Thyroid gland (tissue), 4 donors: ENCODE measurements around the gene FBXO47. TPM values are rescaled to one million over a fixed set of nuclear protein-coding genes. Genes with fewer than 3 reads are reported as not detected.

Source experiments
- DNase-seq, 2 donors: peaks; one replicate each; pipeline ENCODE4 v3.0.0-alpha.2; 2019
- H3K27ac ChIP-seq, 3 donors: fragments of 200-600 bp; sonication (generic); 1 replicate in 2 of 3; 2 replicates in 1 of 3; pipeline ENCODE4 v1.5.1; 2016 to 2019; ENCODE audit warnings: mild to moderate bottlenecking in 1 of 3, moderate library complexity in 1 of 3
- H3K27me3 ChIP-seq: fragments of 200-600 bp; sonication (generic); one replicate; pipeline ENCODE4 v1.5.1; 2019
- H3K36me3 ChIP-seq, 2 donors: fragments of 200-600 bp; sonication (generic); one replicate each; pipeline ENCODE4 v1.5.1; 2016 to 2019
- H3K4me1 ChIP-seq, 2 donors: fragments of 200-600 bp; sonication (generic); one replicate each; pipeline ENCODE4 v1.5.1; 2017 to 2019
- H3K4me3 ChIP-seq, 3 donors: fragments of 200-600 bp; sonication (generic); replicated peaks in 1 of 3; 1 replicate in 2 of 3; 2 replicates in 1 of 3; pipeline ENCODE4 v1.5.1; 2016; ENCODE audit warnings: mild to moderate bottlenecking in 1 of 3
- H3K9me3 ChIP-seq: fragments of 200-600 bp; sonication (generic); one replicate; pipeline ENCODE4 v1.5.1; 2017
- CTCF ChIP-seq, 6 experiments: fragments of 200-600 bp in 3 of 6; fragments of 450-650 bp in 3 of 6; sonication (generic) in 3 of 6; IDR thresholded peaks; one replicate each; pipeline ENCODE4 v1.5.1; 2016 to 2019; ENCODE audit warnings: antibody characterized with exemption in 6 of 6, mild to moderate bottlenecking in 2 of 6, inconsistent platforms in 1 of 6, moderate library complexity in 1 of 6
- POLR2A ChIP-seq, 2 donors: fragments of 450-650 bp; IDR thresholded peaks; one replicate each; pipeline ENCODE4 v1.6.1; 2017; ENCODE audit warnings: antibody characterized with exemption in 2 of 2, mild to moderate bottlenecking in 2 of 2, moderate library complexity in 1 of 2
- WGBS, 2 donors: methylation state at CpG; one replicate each; pipeline ENCODE4 v1.1.5; 2017; 5-methylcytosine and 5-hydroxymethylcytosine counted together
- intact Hi-C: fragments of 100-400 bp; cut with DNase I; formaldehyde crosslinking; loops from one replicate; pipeline ENCODE4 v1.15.1; 2023
- total RNA-seq, 4 donors: library from RNA; depleted of rRNA; stranded (reverse); fragments of >200 nt; gene quantifications; one replicate each; pipeline ENCODE4 v1.2.3, GENCODE V29; 2016

FBXO47 gene
- total RNA-seq, 4 donors from 2014 or later = not detected

- intact Hi-C loops = no loop called here
- H3K4me1 ChIP-seq = peaks cover 8 to 53% of the 10 kb centered on the region in 2 donors
- no peak overlapping the region for H3K27ac ChIP-seq
- whole genome bisulfite sequencing, 2 donors = 92 to 97% methylated on average over 6 of the region's 6 CpGs
- DNase-seq = no peak
- no peaks in the 10 kb centered on the region for H3K9me3 ChIP-seq
- no peaks in the 10 kb centered on the region for H3K36me3 ChIP-seq
- TF ChIP-seq POLR2A (IDR thresholded peaks at IDR 0.05) = no peak
- no peak for TF ChIP-seq CTCF (IDR thresholded peaks at IDR 0.05)
- H3K27me3 ChIP-seq = no peaks in the 10 kb centered on the region
- H3K4me3 ChIP-seq = no peak overlapping the region
Measured at GRCh38 chr17:38903404-38903803, 63.8 kb downstream of the FBXO47 start.

GRCh38 chr17:38900978-38901656 is 66.1 kb downstream of the FBXO47 start:
- Histone ChIP-seq H3K36me3 (no peaks in the 10 kb centered on the region), H3K4me3 (no peak overlapping the region), H3K27ac (peak overlapping the region in 2 of 3 donors; percentile 26 to 44), H3K4me1 (peaks cover 17 to 63% of the 10 kb centered on the region in 2 donors), H3K27me3 (no peaks in the 10 kb centered on the region), H3K9me3 (no peaks in the 10 kb centered on the region)
- TF ChIP-seq CTCF (IDR thresholded peaks at IDR 0.05) (no peak), POLR2A (IDR thresholded peaks at IDR 0.05) (no peak)
- WGBS, 2 donors = 40 to 46% methylated on average over 10 of the region's 10 CpGs
- intact Hi-C loops = no loop called here
- DNase-seq = peak; percentile 35 to 37

- intact Hi-C loops = no loop called here
- Histone ChIP-seq H3K4me3 (no peak overlapping the region), H3K9me3 (no peaks in the 10 kb centered on the region), H3K36me3 (no peaks in the 10 kb centered on the region), H3K27me3 (no peaks in the 10 kb centered on the region), H3K4me1 (peaks cover 20 to 68% of the 10 kb centered on the region in 2 donors), H3K27ac (peak overlapping the region in 1 of 3 donors; percentile 64)
- TF ChIP-seq POLR2A (IDR thresholded peaks at IDR 0.05) (no peak), CTCF (IDR thresholded peaks at IDR 0.05) (no peak)
- no peak for DNase-seq
- WGBS, 2 donors = 90% methylated on average over 5 of the region's 5 CpGs
Measured at GRCh38 chr17:38899421-38899820, 67.8 kb downstream of the FBXO47 start.

GRCh38 chr17:38898812-38899348 is 68.3 kb downstream of the FBXO47 start:
- H3K4me1 ChIP-seq = peaks cover 20 to 70% of the 10 kb centered on the region in 2 donors
- 59 to 75% methylated on average over 6 to 9 of the region's 11 CpGs for WGBS, 2 donors
- intact Hi-C loops = no loop called here
- no peaks in the 10 kb centered on the region for H3K9me3 ChIP-seq
- H3K36me3 ChIP-seq = no peaks in the 10 kb centered on the region
- TF ChIP-seq CTCF (IDR thresholded peaks at IDR 0.05) (no peak), POLR2A (IDR thresholded peaks at IDR 0.05) (no peak)
- H3K27me3 ChIP-seq = no peaks in the 10 kb centered on the region
- H3K27ac ChIP-seq = peak overlapping the region in 2 of 3 donors; percentile 58 to 64
- H3K4me3 ChIP-seq = no peak overlapping the region
- peak in 1 of 2 donors; percentile 34 for DNase-seq

GRCh38 chr17:38898291-38898679 is 68.9 kb downstream of the FBXO47 start:
- Histone ChIP-seq H3K4me3 (no peak overlapping the region), H3K36me3 (peaks cover 0 to under 1% of the 10 kb centered on the region in 2 donors), H3K27me3 (no peaks in the 10 kb centered on the region), H3K27ac (peak overlapping the region; percentile 26 to 64 (median 58)), H3K9me3 (no peaks in the 10 kb centered on the region), H3K4me1 (peaks cover 20 to 76% of the 10 kb centered on the region in 2 donors)
- WGBS, 2 donors = 63 to 69% methylated on average over 6 to 9 of the region's 9 CpGs
- intact Hi-C loops = no loop called here
- DNase-seq = no peak
- TF ChIP-seq POLR2A (IDR thresholded peaks at IDR 0.05) (no peak), CTCF (IDR thresholded peaks at IDR 0.05) (no peak)
